Neuronal stem cell (in vitro differentiated cells): ENCODE results near the gene WNT9A.

Experiments used
- DNase-seq: peaks from one replicate; pipeline ENCODE4 v3.0.0-alpha.2; 2013; ENCODE audit warnings: low spot score
- H2AFZ ChIP-seq: one replicate; pipeline ENCODE4 v1.6.1; 2013; ENCODE audit warnings: mild to moderate bottlenecking, low read length, inconsistent platforms
- H2AK5ac ChIP-seq: 2 replicates; pipeline ENCODE4 v1.6.1; 2013; ENCODE audit warnings: low read depth, mild to moderate bottlenecking, inconsistent platforms, low read length, moderate library complexity, mixed read lengths
- H2BK120ac ChIP-seq: 2 replicates; pipeline ENCODE4 v1.6.1; 2013; ENCODE audit warnings: low read depth, mild to moderate bottlenecking, inconsistent platforms, low read length, moderate library complexity, mixed read lengths
- H2BK12ac ChIP-seq: one replicate; pipeline ENCODE4 v1.6.1; 2013; ENCODE audit warnings: low read length, inconsistent platforms
- H2BK15ac ChIP-seq: 2 replicates; pipeline ENCODE4 v1.6.1; 2013; ENCODE audit warnings: mild to moderate bottlenecking, low read length, inconsistent platforms, mixed read lengths
- H2BK5ac ChIP-seq: one replicate; pipeline ENCODE4 v1.6.1; 2013; ENCODE audit warnings: inconsistent platforms, mild to moderate bottlenecking, low read length, moderate library complexity
- H3K14ac ChIP-seq: one replicate; pipeline ENCODE4 v1.6.1; 2013; ENCODE audit warnings: low read length, inconsistent platforms
- H3K18ac ChIP-seq: 2 replicates; pipeline ENCODE4 v1.6.1; 2013; ENCODE audit warnings: low read length, inconsistent platforms
- H3K23ac ChIP-seq: 2 replicates; pipeline ENCODE4 v1.6.1; 2013; ENCODE audit warnings: low read depth, mild to moderate bottlenecking, mixed read lengths, low read length, inconsistent platforms; ENCODE audit not compliant: poor library complexity
- H3K27ac ChIP-seq: replicated peaks from 3 replicates; pipeline ENCODE4 v1.5.1; 2013; ENCODE audit warnings: low read length, inconsistent platforms
- H3K27me3 ChIP-seq, 3 experiments: 2 replicates each; pipeline ENCODE4 v1.6.1; 2013; ENCODE audit warnings: low read length in 3 of 3, mild to moderate bottlenecking in 2 of 3, inconsistent platforms in 1 of 3, low read depth in 1 of 3, mixed read lengths in 1 of 3, moderate library complexity in 1 of 3; ENCODE audit not compliant: control insufficient read depth in 3 of 3, insufficient read depth in 3 of 3
- H3K36me3 ChIP-seq, 2 donors: replicated peaks in 1 of 2; 2 replicates each; pipeline ENCODE4 v1.6.1; 2013; ENCODE audit warnings: low read length in 2 of 2; ENCODE audit not compliant: control insufficient read depth in 2 of 2, insufficient read depth in 2 of 2
- H3K4ac ChIP-seq: 2 replicates; pipeline ENCODE4 v1.6.1; 2013; ENCODE audit warnings: inconsistent platforms, mild to moderate bottlenecking, low read length, moderate library complexity
- H3K4me1 ChIP-seq, 2 donors: 1 replicate in 1 of 2; 2 replicates in 1 of 2; pipeline ENCODE4 v1.6.1; 2013; ENCODE audit warnings: low read length in 2 of 2, low read depth in 1 of 2; ENCODE audit not compliant: control insufficient read depth in 2 of 2, insufficient read depth in 1 of 2
- H3K4me2 ChIP-seq: one replicate; pipeline ENCODE4 v1.6.1; 2013; ENCODE audit warnings: mild to moderate bottlenecking, low read length, inconsistent platforms; ENCODE audit not compliant: insufficient read depth, poor library complexity, severe bottlenecking
- H3K4me3 ChIP-seq, 2 donors: 2 replicates each; pipeline ENCODE4 v1.5.1; 2013; ENCODE audit warnings: low read length in 2 of 2, mild to moderate bottlenecking in 2 of 2, inconsistent platforms in 1 of 2, moderate library complexity in 1 of 2
- H3K79me1 ChIP-seq: one replicate; pipeline ENCODE4 v1.6.1; 2013; ENCODE audit warnings: low read depth, mild to moderate bottlenecking, inconsistent platforms, low read length, moderate library complexity
- H3K9ac ChIP-seq: one replicate; pipeline ENCODE4 v1.6.1; 2013; ENCODE audit warnings: mild to moderate bottlenecking, low read depth, low read length, inconsistent platforms; ENCODE audit not compliant: poor library complexity
- H3K9me3 ChIP-seq, 2 donors: replicated peaks in 1 of 2; 2 replicates each; pipeline versions ENCODE3 to v1.6.1; 2013; ENCODE audit warnings: low read length in 2 of 2, mild to moderate bottlenecking in 2 of 2, inconsistent platforms in 1 of 2, low read depth in 1 of 2, mixed read lengths in 1 of 2, moderate library complexity in 1 of 2; ENCODE audit not compliant: control insufficient read depth in 2 of 2, insufficient read depth in 1 of 2
- H4K8ac ChIP-seq: one replicate; pipeline ENCODE4 v1.6.1; 2013; ENCODE audit warnings: low read depth, mild to moderate bottlenecking, inconsistent platforms, low read length, moderate library complexity
- H4K91ac ChIP-seq: one replicate; pipeline ENCODE4 v1.6.1; 2013; ENCODE audit warnings: low read length, low read depth, mild to moderate bottlenecking, inconsistent platforms; ENCODE audit not compliant: poor library complexity
- WGBS, 2 donors: extraction: QIAGEN DNeasy Blood & Tissue Kit; methylation state at CpG; one replicate each; pipeline ENCODE4 v1.1.7; 2013; ENCODE audit warnings: missing lambda C conversion rate in 2 of 2, mixed read lengths in 1 of 2; ENCODE audit not compliant: insufficient read length in 2 of 2, insufficient replicate concordance in 1 of 2; ENCODE audit errors: extremely low coverage in 2 of 2; 5-methylcytosine and 5-hydroxymethylcytosine counted together

The WNT9A gene

DNA sequence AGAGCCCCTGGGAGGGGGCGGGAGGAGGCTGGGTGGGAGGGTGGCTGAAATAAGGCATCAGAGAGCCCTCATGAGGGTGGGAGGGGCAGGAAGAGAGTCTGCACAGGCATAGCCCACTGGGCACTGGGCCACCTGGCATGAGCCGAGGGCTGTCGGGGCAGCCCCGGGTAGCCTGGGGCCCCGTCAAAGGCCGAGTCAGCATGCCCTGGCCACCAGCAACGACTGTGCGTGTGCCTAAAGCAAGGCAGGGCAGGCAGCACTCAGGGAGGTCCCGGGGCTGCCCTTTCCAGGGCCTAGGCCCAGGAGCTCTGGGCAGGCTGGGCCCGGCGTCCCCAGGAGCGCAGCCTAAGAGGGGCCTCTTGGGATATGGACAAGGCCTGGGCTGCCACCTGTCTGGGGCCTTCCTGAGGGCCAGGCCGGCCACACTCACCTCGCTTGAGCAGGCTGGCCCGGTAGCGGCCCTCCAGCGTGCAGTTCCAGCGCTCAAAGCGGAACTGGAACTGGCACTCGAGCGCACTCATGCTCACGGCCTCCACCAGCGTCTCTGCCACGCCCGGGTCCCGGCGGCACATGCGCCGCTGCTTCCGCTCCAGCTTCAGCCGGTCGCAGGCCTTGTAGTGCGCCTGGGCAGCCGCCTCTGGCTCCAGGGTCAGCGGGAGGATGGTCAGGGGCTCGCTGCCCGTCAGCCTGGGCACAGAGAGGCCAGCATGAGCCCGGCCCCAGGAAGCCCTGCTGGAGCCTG, 22.7 kb downstream of the WNT9A start:
- Histone ChIP-seq H2BK15ac (peak overlapping the region; percentile 100), H3K79me1 (peaks cover 6% of the 10 kb centered on the region), H2BK12ac (peak overlapping the region; percentile 30), H3K36me3 (peaks cover 0 to 5% of the 10 kb centered on the region in 2 donors), H3K27me3 (peaks cover 0 to 6% (median 0%) of the 10 kb centered on the region in 3 experiments), H3K4me2 (no peak overlapping the region), H4K8ac (no peak overlapping the region), H3K23ac (peak overlapping the region; percentile 16), H2BK5ac (peak overlapping the region; percentile 93), H3K4ac (no peak overlapping the region), H3K9me3 (peaks cover 0 to 2% of the 10 kb centered on the region in 2 donors), H2AK5ac (peak overlapping the region; percentile 99), H2BK120ac (peak overlapping the region; percentile 83), H3K4me3 (no peak overlapping the region), H3K4me1 (peaks cover 2 to 34% of the 10 kb centered on the region in 2 donors), H4K91ac (peak overlapping the region; percentile 95), H2AFZ (no peak overlapping the region), H3K27ac (no peak overlapping the region), H3K14ac (peak overlapping the region; percentile 82), H3K18ac (peak overlapping the region; percentile 35), H3K9ac (no peak overlapping the region)
- no CpG with 5 or more reads among the region's 38 CpGs for WGBS, 2 donors
- DNase-seq = no peak

- DNase-seq = no peak
- no peak overlapping the region for H2AFZ ChIP-seq
These were observed 23.4 kb downstream of the WNT9A start for GRCh38 chr1:227924168-227924832.

GRCh38 chr1:227923353-227924167, 24.2 kb downstream of the WNT9A start:
- Histone ChIP-seq H3K4me1 (peaks cover 9 to 39% of the 10 kb centered on the region in 2 donors), H2BK15ac (peak overlapping the region; percentile 100), H3K9me3 (peaks cover 0 to 2% of the 10 kb centered on the region in 2 donors), H2BK120ac (peak overlapping the region; percentile 88), H4K91ac (peak overlapping the region; percentile 1), H2BK5ac (peak overlapping the region; percentile 93), H2AK5ac (peak overlapping the region; percentile 99), H3K4me3 (no peak overlapping the region), H3K4me2 (no peak overlapping the region), H3K4ac (no peak overlapping the region), H3K27me3 (peaks cover 0 to 4% (median 0%) of the 10 kb centered on the region in 3 experiments), H3K18ac (peak overlapping the region; percentile 40), H3K9ac (no peak overlapping the region), H3K79me1 (peaks cover 6% of the 10 kb centered on the region), H3K36me3 (peaks cover 0 to 7% of the 10 kb centered on the region in 2 donors), H3K23ac (peak overlapping the region; percentile 69), H3K27ac (peak overlapping the region; percentile 62), H4K8ac (no peak overlapping the region), H2AFZ (no peak overlapping the region), H3K14ac (peak overlapping the region; percentile 50), H2BK12ac (peak overlapping the region; percentile 97)
- no CpG with 5 or more reads among the region's 18 CpGs for WGBS, 2 donors
- DNase-seq = no peak

More at GRCh38 chr1:227924168-227924832, 23.4 kb downstream of the WNT9A start:
- Histone ChIP-seq H3K79me1 (peaks cover 6% of the 10 kb centered on the region), H3K18ac (peak overlapping the region; percentile 90), H2BK5ac (peak overlapping the region; percentile 93), H3K4me2 (no peak overlapping the region), H4K8ac (peak overlapping the region; percentile 17), H2AK5ac (peak overlapping the region; percentile 99), H3K4me3 (no peak overlapping the region), H2BK120ac (peak overlapping the region; percentile 41), H3K4me1 (peaks cover 7 to 37% of the 10 kb centered on the region in 2 donors), H3K27me3 (peaks cover 0 to 4% (median 0%) of the 10 kb centered on the region in 3 experiments), H2BK15ac (peak overlapping the region; percentile 100), H4K91ac (no peak overlapping the region), H3K23ac (peak overlapping the region; percentile 99), H2BK12ac (peak overlapping the region; percentile 99), H3K36me3 (peaks cover 0 to 7% of the 10 kb centered on the region in 2 donors), H3K14ac (peak overlapping the region; percentile 50), H3K9ac (no peak overlapping the region), H3K4ac (peak overlapping the region; percentile 98), H3K9me3 (peaks cover 0 to 2% of the 10 kb centered on the region in 2 donors), H3K27ac (no peak overlapping the region)
- WGBS, 2 donors = no CpG with 5 or more reads among the region's 24 CpGs
